SK-N-SH (cell line): ENCODE measurements around the gene BRAT1. TPM values are rescaled to one million over a fixed set of nuclear protein-coding genes. Genes with fewer than 3 reads are reported as not detected.

ENCODE experiments used
- CTCF ChIA-PET: fragments of 300-600, 350-600 bp; formaldehyde crosslinking; extraction: SDS; loops from one replicate; lab custom pipeline; 2021; lab: Yijun Ruan, JAX
- POLR2A ChIA-PET: fragments of 350-600 bp; sonication (Branson Sonifier 250); formaldehyde crosslinking; extraction: SDS; loops from one replicate; lab custom pipeline; 2020; ENCODE audit warnings: antibody characterized with exemption, inconsistent platforms; lab: Yijun Ruan, JAX
- DNase-seq: peaks from one replicate; pipeline ENCODE4 v3.0.0; 2012
- H2AFZ ChIP-seq: fragments of 200-600 bp; sonication (generic); 2 replicates; pipeline ENCODE4 v1.8.1; 2016; ENCODE audit warnings: antibody characterized with exemption, mild to moderate bottlenecking, low read depth
- H3F3A ChIP-seq: fragments of 200-600 bp; sonication (generic); replicated peaks from 2 replicates; pipeline ENCODE3; 2016; ENCODE audit warnings: antibody characterized with exemption, mild to moderate bottlenecking; ENCODE audit not compliant: insufficient read depth
- H3K27ac ChIP-seq, 2 experiments: fragments of 200-500 bp in 1 of 2; fragments of 200-600 bp in 1 of 2; sonication (Bioruptor generic) in 1 of 2; sonication (generic), shearing (Covaris generic) in 1 of 2; 2 replicates each; pipeline versions ENCODE4 v1.5.1 to v1.6.1; 2014 to 2016; ENCODE audit warnings: low read depth in 2 of 2, inconsistent platforms in 1 of 2, low read length in 1 of 2, mild to moderate bottlenecking in 1 of 2, mixed read lengths in 1 of 2
- H3K27me3 ChIP-seq: fragments of 200-600 bp; sonication (generic), shearing (Covaris generic); 2 replicates; pipeline ENCODE4 v1.6.1; 2016; ENCODE audit warnings: mixed run types; ENCODE audit not compliant: insufficient read depth
- H3K36me3 ChIP-seq, 2 experiments: fragments of 200-500 bp in 1 of 2; fragments of 200-600 bp in 1 of 2; sonication (Bioruptor generic) in 1 of 2; sonication (generic) in 1 of 2; replicated peaks in 1 of 2; 2 replicates each; pipeline versions ENCODE3 to v1.5.1; 2014 to 2016; ENCODE audit warnings: low read length in 1 of 2, mild to moderate bottlenecking in 1 of 2; ENCODE audit not compliant: insufficient read depth in 2 of 2, control insufficient read depth in 1 of 2
- H3K4me1 ChIP-seq, 2 experiments: fragments of 200-500 bp in 1 of 2; fragments of 200-600 bp in 1 of 2; sonication (Bioruptor generic) in 1 of 2; sonication (generic), shearing (Covaris generic) in 1 of 2; 2 replicates each; pipeline versions ENCODE4 v1.5.1 to v1.6.1; 2014 to 2016; ENCODE audit warnings: low read depth in 1 of 2, low read length in 1 of 2, mixed run types in 1 of 2; ENCODE audit not compliant: insufficient read depth in 2 of 2, control insufficient read depth in 1 of 2
- H3K4me2 ChIP-seq: fragments of 200-600 bp; sonication (generic), shearing (Covaris generic); 2 replicates; pipeline ENCODE4 v1.6.1; 2017; ENCODE audit warnings: mixed run types
- H3K4me3 ChIP-seq, 2 experiments: fragments of 200-500 bp in 1 of 2; fragments of 200-600 bp in 1 of 2; sonication (Bioruptor generic) in 1 of 2; sonication (generic), shearing (Covaris generic) in 1 of 2; 2 replicates each; pipeline versions ENCODE4 v1.5.1 to v1.8.1; 2014 to 2016; ENCODE audit warnings: low read depth in 2 of 2, inconsistent platforms in 1 of 2, low read length in 1 of 2, mild to moderate bottlenecking in 1 of 2, mixed read lengths in 1 of 2, moderate library complexity in 1 of 2
- H3K79me2 ChIP-seq: fragments of 200-600 bp; sonication (generic); 2 replicates; pipeline ENCODE4 v1.8.1; 2017; ENCODE audit warnings: mild to moderate bottlenecking; ENCODE audit not compliant: insufficient read depth
- H3K9ac ChIP-seq: fragments of 200-600 bp; sonication (generic); 2 replicates; pipeline ENCODE4 v1.6.1; 2017; ENCODE audit warnings: mixed run types
- H3K9me2 ChIP-seq: fragments of 200-600 bp; sonication (generic); 2 replicates; pipeline ENCODE4 v1.6.1; 2017; ENCODE audit warnings: mixed run types
- H3K9me3 ChIP-seq: fragments of 200-600 bp; sonication (generic); 2 replicates; pipeline ENCODE4 v1.6.1; 2017; ENCODE audit warnings: mixed run types, mild to moderate bottlenecking, moderate library complexity
- H4K20me1 ChIP-seq: fragments of 200-600 bp; sonication (generic); 2 replicates; pipeline ENCODE4 v1.6.1; 2017; ENCODE audit warnings: mild to moderate bottlenecking, mixed run types; ENCODE audit not compliant: insufficient read depth
- CTCF ChIP-seq: fragments of 200-600 bp; sonication (generic); IDR thresholded peaks from 2 replicates; pipeline ENCODE4 v1.6.1; 2017; ENCODE audit warnings: antibody characterized with exemption, mild to moderate bottlenecking, moderate library complexity
- ELF1 ChIP-seq: IDR thresholded peaks from 2 replicates; pipeline ENCODE4 v1.4.0; 2012
- MEF2A ChIP-seq: IDR thresholded peaks from 2 replicates; pipeline ENCODE4 v1.4.0; 2012; ENCODE audit warnings: low read depth, borderline replicate concordance
- PBX3 ChIP-seq: IDR thresholded peaks from 2 replicates; pipeline ENCODE4; 2012
- POLR2AphosphoS5 ChIP-seq: IDR thresholded peaks from 2 replicates; pipeline ENCODE4 v1.6.1; 2012; ENCODE audit warnings: low read depth, low read length
- SMC3 ChIP-seq: IDR thresholded peaks from 2 replicates; pipeline ENCODE4 v1.6.1; 2012; ENCODE audit warnings: low read depth, low read length, improper control_type of control experiment
- WGBS: methylation state at CpG from one replicate; pipeline ENCODE4 v1.1.6; 2017; ENCODE audit warnings: low lambda C conversion rate; 5-methylcytosine and 5-hydroxymethylcytosine counted together
- polyA plus RNA-seq, 3 experiments: library from polyadenylated mRNA; depleted of rRNA; stranded (reverse); fragments of >200 nt; gene quantifications; 2 replicates each; pipeline ENCODE4 v1.2.3, GENCODE V29; 2012

Gene BRAT1
- polyA plus RNA-seq, 1 of the 3 experiments (the other 2 are of a cell fraction): 36.2 TPM

- Histone ChIP-seq H3K27ac (no peak overlapping the region), H3F3A (peaks cover 3% of the 10 kb centered on the region), H3K4me3 (no peak overlapping the region), H3K36me3 (peaks cover 12 to 53% of the 10 kb centered on the region in 2 experiments), H3K9me3 (no peaks in the 10 kb centered on the region), H3K79me2 (no peaks in the 10 kb centered on the region), H2AFZ (no peak overlapping the region), H3K9me2 (no peaks in the 10 kb centered on the region), H4K20me1 (no peaks in the 10 kb centered on the region), H3K9ac (no peak overlapping the region), H3K27me3 (no peaks in the 10 kb centered on the region), H3K4me2 (no peak overlapping the region), H3K4me1 (peaks cover 0 to 3% of the 10 kb centered on the region in 2 experiments; a peak in 1 of 4 replicates)
- DNase-seq: peak; percentile 32
- CTCF ChIA-PET: interaction anchor here (1.0 to 1.3 kb wide), 4 partner anchors 16 to 71 kb away, joined by 3 to 5 read pairs (median 3); partner anchors contain the start of genes BRAT1 and IQCE
- POLR2A ChIA-PET: interaction anchor here (1.0 kb wide), 1 partner anchor 11 kb away, joined by 3 read pairs; no protein-coding TSS in a partner anchor
- WGBS: 95% methylated on average over 25 of the region's 32 CpGs
- no peak for TF ChIP-seq MEF2A
- TF ChIP-seq POLR2AphosphoS5: no peak
- TF ChIP-seq PBX3: no peak
- no peak for TF ChIP-seq SMC3
Observed at GRCh38 chr7:2539031-2539911, 16.1 kb downstream of the BRAT1 start.

- ChIA-PET POLR2A (interaction anchor here (1.0 kb wide), 1 partner anchor 10 kb away, joined by 3 read pairs; no protein-coding TSS in a partner anchor), CTCF (interaction anchor here (0.6 kb wide), 1 partner anchor 70 kb away, joined by 3 read pairs; no protein-coding TSS in a partner anchor)
- H3K4me2 ChIP-seq: no peak overlapping the region
- no peaks in the 10 kb centered on the region for H4K20me1 ChIP-seq
- H3K9ac ChIP-seq: no peak overlapping the region
- H3K9me2 ChIP-seq: no peaks in the 10 kb centered on the region
- peaks cover 3% of the 10 kb centered on the region for H3F3A ChIP-seq
- TF ChIP-seq ELF1 (no peak), CTCF (0 out of 2 replicates have a peak, but pooled peaks have one; percentile 7)
- H3K36me3 ChIP-seq: peaks cover 11 to 46% of the 10 kb centered on the region in 2 experiments
- peak; percentile 60 for DNase-seq
- no peaks in the 10 kb centered on the region for H3K27me3 ChIP-seq
- no peaks in the 10 kb centered on the region for H3K9me3 ChIP-seq
- H3K27ac ChIP-seq: no peak overlapping the region
- H2AFZ ChIP-seq: no peak overlapping the region
- 94% methylated on average over 28 of the region's 47 CpGs for WGBS
- H3K4me1 ChIP-seq: peaks cover 0 to 3% of the 10 kb centered on the region in 2 experiments; a peak in 1 of 4 replicates
- no peak overlapping the region for H3K4me3 ChIP-seq
- H3K79me2 ChIP-seq: no peaks in the 10 kb centered on the region
Observed at GRCh38 chr7:2537981-2538851, 17.1 kb downstream of the BRAT1 start.
